H1 (cell line): Measurements from ENCODE around the gene ZC3H7B. TPM values are rescaled to one million over a fixed set of nuclear protein-coding genes. Genes with fewer than 3 reads are reported as not detected.

Experiments
- CTCF ChIA-PET: fragments of 300-600 bp; sonication (Branson Sonifier 250); formaldehyde crosslinking; loops from one replicate; lab custom pipeline; 2021; ENCODE audit not compliant: partially characterized antibody; lab: Charles Lee
- POLR2A ChIA-PET: fragments of 300-600 bp; sonication (Branson Sonifier 250); formaldehyde crosslinking; loops from one replicate; lab custom pipeline; 2021; ENCODE audit warnings: inconsistent platforms; ENCODE audit not compliant: partially characterized antibody; lab: Charles Lee
- DNase-seq, 2 experiments: peaks; one replicate each; pipeline versions ENCODE4 v3.0.0 to v3.0.0-alpha.2; 2010 to 2022; ENCODE audit warnings: low spot score in 2 of 2, low read depth in 1 of 2, mixed read lengths in 1 of 2
- FAIRE-seq: peaks from 2 replicates; lab custom pipeline; 2011; peaks lifted over from hg19 to GRCh38; lab: Jason Lieb, UNC
- H2AFZ ChIP-seq: 2 replicates; pipeline ENCODE4 v1.8.1; 2012; ENCODE audit warnings: low read length, inconsistent platforms
- H2AK5ac ChIP-seq: 2 replicates; pipeline ENCODE4 v1.6.1; 2013; ENCODE audit warnings: low read depth, low read length
- H2BK120ac ChIP-seq: replicated peaks from 2 replicates; pipeline ENCODE3; 2013; ENCODE audit warnings: low read depth, low read length, inconsistent platforms
- H2BK12ac ChIP-seq: 2 replicates; pipeline ENCODE4 v1.6.1; 2013; ENCODE audit warnings: low read depth, low read length
- H2BK15ac ChIP-seq: 2 replicates; pipeline ENCODE4 v1.6.1; 2013; ENCODE audit warnings: low read length
- H2BK20ac ChIP-seq: 2 replicates; pipeline ENCODE4 v1.6.1; 2013; ENCODE audit warnings: low read length
- H2BK5ac ChIP-seq: 2 replicates; pipeline ENCODE4 v1.6.1; 2013; ENCODE audit warnings: low read depth, low read length
- H3K14ac ChIP-seq: 2 replicates; pipeline ENCODE4 v1.6.1; 2013; ENCODE audit warnings: inconsistent platforms; ENCODE audit not compliant: insufficient read length
- H3K18ac ChIP-seq: 2 replicates; pipeline ENCODE4 v1.6.1; 2013; ENCODE audit warnings: low read length; ENCODE audit errors: extremely low read depth
- H3K23ac ChIP-seq: 2 replicates; pipeline ENCODE4 v1.6.1; 2013; ENCODE audit warnings: inconsistent platforms; ENCODE audit not compliant: insufficient read length
- H3K23me2 ChIP-seq: 2 replicates; pipeline ENCODE4 v1.6.1; 2013; ENCODE audit warnings: low read depth, low read length
- H3K27ac ChIP-seq: 2 replicates; pipeline ENCODE4 v1.6.1; 2011; ENCODE audit warnings: low read depth, low read length, inconsistent platforms
- H3K27me3 ChIP-seq, 4 experiments: replicated peaks in 1 of 4; 1 replicate in 1 of 4; 2 replicates in 3 of 4; pipeline versions ENCODE4 v1.6.1 to v1.8.1; 2011 to 2013; ENCODE audit warnings: low read length in 3 of 4, mild to moderate bottlenecking in 3 of 4, inconsistent platforms in 2 of 4, mixed read lengths in 2 of 4, moderate library complexity in 1 of 4; ENCODE audit not compliant: control insufficient read depth in 3 of 4, insufficient read depth in 3 of 4; ENCODE audit errors: extremely low read depth in 1 of 4
- H3K36me3 ChIP-seq, 4 experiments: 2 replicates each; pipeline versions ENCODE4 v1.6.1 to v1.8.1; 2011 to 2013; ENCODE audit warnings: mild to moderate bottlenecking in 4 of 4, low read length in 3 of 4, moderate library complexity in 2 of 4, control low read depth in 1 of 4, inconsistent platforms in 1 of 4; ENCODE audit not compliant: insufficient read depth in 4 of 4, control insufficient read depth in 2 of 4
- H3K4ac ChIP-seq: replicated peaks from 2 replicates; pipeline ENCODE3; 2013; ENCODE audit warnings: low read length, low read depth, mixed read lengths, inconsistent platforms; ENCODE audit not compliant: insufficient read length
- H3K4me1 ChIP-seq, 4 experiments: replicated peaks in 1 of 4; 1 replicate in 1 of 4; 2 replicates in 3 of 4; pipeline versions ENCODE4 v1.6.1 to v1.8.1; 2011 to 2013; ENCODE audit warnings: low read length in 3 of 4, inconsistent platforms in 2 of 4, mixed read lengths in 1 of 4; ENCODE audit not compliant: insufficient read depth in 4 of 4, control insufficient read depth in 3 of 4
- H3K4me2 ChIP-seq, 2 experiments: 2 replicates each; pipeline versions ENCODE4 v1.6.1 to v1.8.1; 2011 to 2013; ENCODE audit warnings: low read depth in 2 of 2, low read length in 2 of 2, control low read depth in 1 of 2, inconsistent platforms in 1 of 2, mild to moderate bottlenecking in 1 of 2; ENCODE audit not compliant: insufficient read depth in 1 of 2
- H3K4me3 ChIP-seq, 4 experiments: fragments of 200-600, 300-600 bp in 1 of 4; sonication (generic), shearing (Covaris generic), sonication (Bioruptor Twin) in 1 of 4; 2 replicates each; pipeline versions ENCODE4 v1.5.1 to v1.8.1; 2011 to 2016; ENCODE audit warnings: low read length in 4 of 4, low read depth in 3 of 4, control low read depth in 2 of 4, inconsistent platforms in 2 of 4, mild to moderate bottlenecking in 2 of 4, mixed read lengths in 1 of 4, moderate library complexity in 1 of 4; ENCODE audit not compliant: insufficient read depth in 2 of 4; ENCODE audit errors: extremely low read depth in 1 of 4
- H3K56ac ChIP-seq: replicated peaks from 2 replicates; pipeline ENCODE3; 2013; ENCODE audit warnings: low read depth, mild to moderate bottlenecking, mixed read lengths, low read length, inconsistent platforms; ENCODE audit not compliant: insufficient read length
- H3K79me1 ChIP-seq: 2 replicates; pipeline ENCODE4 v1.6.1; 2013; ENCODE audit warnings: low read depth, low read length, control low read depth
- H3K79me2 ChIP-seq, 2 experiments: 2 replicates each; pipeline versions ENCODE4 v1.6.1 to v1.8.1; 2012 to 2013; ENCODE audit warnings: low read length in 2 of 2, mild to moderate bottlenecking in 2 of 2, inconsistent platforms in 1 of 2; ENCODE audit not compliant: insufficient read depth in 2 of 2, control insufficient read depth in 1 of 2
- H3K9ac ChIP-seq, 4 experiments: replicated peaks in 1 of 4; 1 replicate in 1 of 4; 2 replicates in 3 of 4; pipeline versions ENCODE4 v1.6.1 to v1.8.1; 2011 to 2013; ENCODE audit warnings: low read depth in 3 of 4, low read length in 3 of 4, control low read depth in 2 of 4, mild to moderate bottlenecking in 2 of 4, moderate library complexity in 2 of 4, inconsistent platforms in 1 of 4; ENCODE audit errors: extremely low read depth in 1 of 4
- H3K9me3 ChIP-seq, 2 experiments: 2 replicates each; pipeline versions ENCODE4 v1.6.1 to v1.8.1; 2012 to 2013; ENCODE audit warnings: mild to moderate bottlenecking in 2 of 2, moderate library complexity in 2 of 2, control low read depth in 1 of 2, inconsistent platforms in 1 of 2, low read depth in 1 of 2, low read length in 1 of 2, mixed read lengths in 1 of 2; ENCODE audit not compliant: insufficient read depth in 2 of 2
- H4K20me1 ChIP-seq, 2 experiments: replicated peaks in 1 of 2; 2 replicates each; pipeline versions ENCODE3 to v1.8.1; 2011 to 2013; ENCODE audit warnings: inconsistent platforms in 2 of 2, low read length in 2 of 2, mild to moderate bottlenecking in 1 of 2; ENCODE audit not compliant: insufficient read depth in 2 of 2, control insufficient read depth in 1 of 2
- H4K5ac ChIP-seq: 2 replicates; pipeline ENCODE4 v1.6.1; 2013; ENCODE audit warnings: low read length, low read depth, mixed read lengths, inconsistent platforms; ENCODE audit not compliant: insufficient read length
- H4K8ac ChIP-seq: 2 replicates; pipeline ENCODE4 v1.8.0; 2013; ENCODE audit warnings: mild to moderate bottlenecking, moderate library complexity, low read length, inconsistent platforms; ENCODE audit not compliant: insufficient read depth; ENCODE audit errors: extremely low read depth
- H4K91ac ChIP-seq: replicated peaks from 2 replicates; pipeline ENCODE3; 2013; ENCODE audit warnings: low read length, mixed read lengths, inconsistent platforms; ENCODE audit not compliant: insufficient read length
- CTCF ChIP-seq, 3 experiments: IDR thresholded peaks; 1 replicate in 2 of 3; 2 replicates in 1 of 3; pipeline versions ENCODE4 v1.5.1 to v1.6.1; 2011; ENCODE audit warnings: low read length in 3 of 3, mild to moderate bottlenecking in 3 of 3, inconsistent platforms in 2 of 3, low read depth in 1 of 3, moderate library complexity in 1 of 3; ENCODE audit not compliant: insufficient read depth in 1 of 3; ENCODE audit errors: control extremely low read depth in 1 of 3
- JUN ChIP-seq: IDR thresholded peaks from 2 replicates; pipeline ENCODE4 v1.6.1; 2011; ENCODE audit warnings: low read depth, mild to moderate bottlenecking, improper control_type of control experiment, low read length
- MAFK ChIP-seq: IDR thresholded peaks from 2 replicates; pipeline ENCODE4 v1.6.1; 2012; ENCODE audit warnings: low read depth, mild to moderate bottlenecking, improper control_type of control experiment, low read length
- RFX5 ChIP-seq: IDR thresholded peaks from 2 replicates; pipeline ENCODE4 v1.6.1; 2011; ENCODE audit warnings: low read depth, low read length, improper control_type of control experiment, borderline replicate concordance
- ZNF274 ChIP-seq: IDR thresholded peaks from 2 replicates; pipeline ENCODE4 v1.7.0; 2012; ENCODE audit warnings: low read length, borderline replicate concordance; ENCODE audit errors: extremely low read depth
- WGBS, 2 experiments: shearing (Covaris generic) in 1 of 2; methylation state at CpG; one replicate each; pipeline versions ENCODE4 v1.1.6 to v1.1.7; 2013 to 2015; ENCODE audit warnings: low lambda C conversion rate in 2 of 2, mixed read lengths in 2 of 2, inconsistent platforms in 1 of 2, low coverage in 1 of 2, missing lambda C conversion rate in 1 of 2; ENCODE audit not compliant: insufficient replicate concordance in 2 of 2, insufficient coverage in 1 of 2, insufficient read length in 1 of 2; ENCODE audit errors: extremely low coverage in 1 of 2, missing lambda C conversion rate in 1 of 2; 5-methylcytosine and 5-hydroxymethylcytosine counted together
- polyA plus RNA-seq, 7 experiments: library from polyadenylated mRNA; depleted of rRNA in 3 of 7; stranded (reverse) in 5 of 7; unstranded in 2 of 7; fragments of >200 nt in 5 of 7; fragments of 200-250 nt in 2 of 7; gene quantifications; 1 replicate in 5 of 7; 2 replicates in 1 of 7; 4 replicates in 1 of 7; pipeline versions ENCODE4 v1.2.1 to v1.2.3, GENCODE V29; 2011 to 2013; ENCODE audit warnings: missing spikeins in 2 of 7, mixed read lengths in 2 of 7
- total RNA-seq: library from RNA; stranded (reverse); fragmentation: NEBNext Ultra II Directional; extraction: Animal tissue kit (Norgen Biotek cat#: 25700); gene quantifications from 2 replicates; pipeline ENCODE4 v1.2.1, GENCODE V29; 2021

ZC3H7B gene
- total and polyA plus RNA-seq, 2 of the 8 experiments (the other 6 are each of a cell fraction or from before 2014, with no cell fraction given): 35.5 to 78.6 TPM

GRCh38 chr22:41358927-41359326 is 57.6 kb downstream of the ZC3H7B start:
- no peak overlapping the region for H3K27ac ChIP-seq

More at GRCh38 chr22:41358927-41359326, 57.6 kb downstream of the ZC3H7B start:
- Histone ChIP-seq H3K27me3 (no peaks in the 10 kb centered on the region), H3K18ac (no peak overlapping the region), H4K5ac (no peak overlapping the region), H3K79me1 (no peaks in the 10 kb centered on the region), H2AFZ (no peak overlapping the region), H3K4me3 (no peak overlapping the region), H4K20me1 (peaks cover 0 to 8% of the 10 kb centered on the region in 2 experiments), H3K4me2 (no peak overlapping the region), H3K4me1 (peaks cover 0 to 14% (median 9%) of the 10 kb centered on the region in 4 experiments; a peak in 6 of 7 replicates), H2BK15ac (no peak overlapping the region), H2BK12ac (no peak overlapping the region), H2BK120ac (no peak overlapping the region), H3K4ac (no peak overlapping the region), H3K79me2 (no peaks in the 10 kb centered on the region), H4K91ac (no peak overlapping the region)
- no peak for DNase-seq
- 89% methylated on average over 14 of the region's 17 CpGs; no CpG with 5 or more reads in 1 of the 2 experiments for WGBS, 2 experiments
- POLR2A ChIA-PET: interaction anchor here (1.2 to 3.2 kb wide), 6 partner anchors 15 to 88 kb away, joined by 4 to 27 read pairs (median 16); partner anchors contain the start of genes TEF, TOB2 and ZC3H7B
- peak in 1 of 3 experiments; percentile 15; a peak in 1 of 4 replicates for TF ChIP-seq CTCF (IDR thresholded peaks at IDR 0.05; ENCODE audit: control extremely low read depth in 1 of 3, insufficient read depth in 1 of 3, low read depth in 1 of 3, low read length in 3 of 3)
- TF ChIP-seq ZNF274: no peak
- no peak for TF ChIP-seq MAFK
- TF ChIP-seq JUN: no peak
- TF ChIP-seq RFX5: no peak
- TF ChIP-seq, all 59 proteins: peak for 1
- FAIRE-seq: no peak
- Histone ChIP-seq H3K9me3 (no peaks in the 10 kb centered on the region), H3K14ac (no peak overlapping the region), H3K36me3 (peaks cover 3 to 23% (median 10%) of the 10 kb centered on the region in 4 experiments; a peak in 7 of 8 replicates), H3K9ac (no peak overlapping the region), H3K23me2 (no peaks in the 10 kb centered on the region), H4K8ac (no peak overlapping the region), H3K56ac (no peak overlapping the region), H2BK20ac (no peak overlapping the region), H2AK5ac (no peak overlapping the region), H2BK5ac (no peak overlapping the region), H3K23ac (no peak overlapping the region)
- CTCF ChIA-PET: interaction anchor here (0.7 kb wide), 1 partner anchor 49 kb away, joined by 3 read pairs; no protein-coding TSS in a partner anchor
